Measurements from ENCODE around the gene SNRK.

The SNRK gene

GRCh38 chr3:43316783-43317460, 30.6 kb downstream of the SNRK start:
- DNase-seq: no peak

GRCh38 chr3:43317461-43318316, 31.3 kb downstream of the SNRK start:
- no peak for DNase-seq

- DNase-seq: no peak
Measured at GRCh38 chr3:43319376-43319775, 33.0 kb downstream of the SNRK start.

GRCh38 chr3:43319794-43320193, 33.5 kb downstream of the SNRK start:
- DNase-seq: no peak

- DNase-seq: no peak
Measured at GRCh38 chr3:43320288-43320687, 33.9 kb downstream of the SNRK start.

- DNase-seq: no peak
Measured at GRCh38 chr3:43323541-43323940, 37.2 kb downstream of the SNRK start.

- no peak for DNase-seq
Measured at GRCh38 chr3:43326891-43327581, 40.7 kb downstream of the SNRK start.

- no peak for DNase-seq
Measured at GRCh38 chr3:43327582-43327979, 41.2 kb downstream of the SNRK start.

GRCh38 chr3:43328653-43329052, 42.3 kb downstream of the SNRK start:
- DNase-seq: no peak

GRCh38 chr3:43330981-43331380, 44.6 kb downstream of the SNRK start:
- no peak for DNase-seq

GRCh38 chr3:43331381-43331780, 45.0 kb downstream of the SNRK start:
- no peak for DNase-seq

GRCh38 chr3:43334976-43335375, 48.6 kb downstream of the SNRK start:
- no peak for DNase-seq

GRCh38 chr3:43335799-43336198, 49.5 kb downstream of the SNRK start:
- no peak for DNase-seq

GRCh38 chr3:43338295-43338694, 52.0 kb downstream of the SNRK start:
- no peak for DNase-seq

GRCh38 chr3:43340403-43340802, 54.1 kb downstream of the SNRK start:
- DNase-seq: no peak

GRCh38 chr3:43341788-43342187, 55.4 kb downstream of the SNRK start:
- DNase-seq: no peak

GRCh38 chr3:43343185-43343584, 56.8 kb downstream of the SNRK start:
- DNase-seq: no peak

GRCh38 chr3:43343815-43344214, 57.5 kb downstream of the SNRK start:
- DNase-seq: no peak

- DNase-seq: no peak
Measured at GRCh38 chr3:43344520-43344919, 58.2 kb downstream of the SNRK start.

- DNase-seq: no peak
Measured at GRCh38 chr3:43345246-43345645, 58.9 kb downstream of the SNRK start.

GRCh38 chr3:43345877-43346276, 59.5 kb downstream of the SNRK start:
- DNase-seq: no peak

GRCh38 chr3:43346978-43347749, 60.8 kb downstream of the SNRK start:
- DNase-seq: no peak

GRCh38 chr3:43347774-43348173, 61.4 kb downstream of the SNRK start:
- DNase-seq: no peak
